CD4-positive, alpha-beta T cell treated with Interleukin-6 at 100 ng/mL for 8 hours (primary cell): Measurements from ENCODE around the gene KCNMA1.

ENCODE experiments used
- DNase-seq: peaks from one replicate; pipeline ENCODE4 v3.0.0-alpha.2; 2020; ENCODE audit warnings: mixed read lengths, low spot score

Gene KCNMA1

GRCh38 chr10:77152256-77152655 is 485.4 kb downstream of the KCNMA1 start:
- no peak for DNase-seq

DNA sequence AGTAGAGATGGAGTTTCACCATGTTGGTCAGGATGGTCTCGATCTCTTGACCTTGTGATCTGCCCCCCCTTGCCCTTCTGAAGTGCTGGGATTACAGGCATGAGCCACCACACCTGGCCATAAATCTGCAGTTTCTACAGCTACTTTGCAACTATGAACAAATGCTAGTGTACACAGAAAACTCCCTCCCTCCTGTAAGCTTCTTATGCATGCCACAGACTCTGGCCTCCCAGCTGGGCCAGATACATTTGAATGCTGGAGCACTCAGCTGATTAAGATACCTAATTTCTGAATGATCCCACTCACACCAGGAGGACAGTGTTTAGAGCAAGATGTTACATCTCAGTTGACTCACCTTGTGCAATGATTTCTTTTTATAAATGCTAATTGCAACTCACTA is 486.2 kb downstream of the KCNMA1 start:
- no peak for DNase-seq

- DNase-seq, result no peak
Observed at GRCh38 chr10:77149706-77150105, 487.9 kb downstream of the KCNMA1 start.

GRCh38 chr10:77149001-77149400 is 488.6 kb downstream of the KCNMA1 start:
- no peak for DNase-seq

DNA sequence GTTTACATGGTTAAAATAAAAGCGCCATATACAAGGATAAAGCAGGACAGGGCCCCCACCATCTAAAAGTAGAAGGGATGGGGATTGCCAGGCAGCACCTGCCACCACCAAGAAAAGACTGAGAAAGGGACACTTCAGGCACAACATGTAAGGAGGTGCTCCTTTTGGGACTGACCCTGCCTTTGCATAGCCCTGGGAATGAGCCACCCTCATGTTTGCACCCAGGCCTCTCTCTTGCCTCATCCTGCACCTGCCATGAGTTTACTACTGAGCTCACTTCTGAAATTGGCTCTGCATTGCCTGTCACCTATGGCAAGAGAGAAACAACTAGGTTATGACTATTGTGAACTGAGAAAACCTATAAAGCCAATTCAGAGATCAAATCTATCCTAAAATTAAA is 489.7 kb downstream of the KCNMA1 start:
- DNase-seq, result no peak

GRCh38 chr10:77146712-77147336 is 490.8 kb downstream of the KCNMA1 start:
- DNase-seq, result no peak

DNA sequence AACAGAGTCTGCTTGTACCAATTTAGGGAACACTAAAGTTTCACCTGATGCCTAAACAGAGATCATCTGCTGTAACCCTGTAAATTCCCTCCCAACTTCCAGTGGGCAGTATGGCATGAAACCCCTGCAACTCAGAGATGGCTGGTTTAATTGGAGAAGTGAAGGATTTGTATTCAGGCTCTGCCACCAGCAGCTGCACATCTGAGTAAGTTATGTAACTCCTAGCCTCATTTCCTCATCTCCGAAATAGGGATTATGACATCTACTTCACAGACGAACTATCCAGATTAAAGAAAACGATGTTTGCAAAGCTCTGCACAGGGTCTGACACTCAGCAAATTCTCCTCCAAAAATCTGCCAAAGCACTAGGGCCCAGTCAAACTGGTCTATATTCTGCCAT is 493.0 kb downstream of the KCNMA1 start:
- no peak for DNase-seq

DNA sequence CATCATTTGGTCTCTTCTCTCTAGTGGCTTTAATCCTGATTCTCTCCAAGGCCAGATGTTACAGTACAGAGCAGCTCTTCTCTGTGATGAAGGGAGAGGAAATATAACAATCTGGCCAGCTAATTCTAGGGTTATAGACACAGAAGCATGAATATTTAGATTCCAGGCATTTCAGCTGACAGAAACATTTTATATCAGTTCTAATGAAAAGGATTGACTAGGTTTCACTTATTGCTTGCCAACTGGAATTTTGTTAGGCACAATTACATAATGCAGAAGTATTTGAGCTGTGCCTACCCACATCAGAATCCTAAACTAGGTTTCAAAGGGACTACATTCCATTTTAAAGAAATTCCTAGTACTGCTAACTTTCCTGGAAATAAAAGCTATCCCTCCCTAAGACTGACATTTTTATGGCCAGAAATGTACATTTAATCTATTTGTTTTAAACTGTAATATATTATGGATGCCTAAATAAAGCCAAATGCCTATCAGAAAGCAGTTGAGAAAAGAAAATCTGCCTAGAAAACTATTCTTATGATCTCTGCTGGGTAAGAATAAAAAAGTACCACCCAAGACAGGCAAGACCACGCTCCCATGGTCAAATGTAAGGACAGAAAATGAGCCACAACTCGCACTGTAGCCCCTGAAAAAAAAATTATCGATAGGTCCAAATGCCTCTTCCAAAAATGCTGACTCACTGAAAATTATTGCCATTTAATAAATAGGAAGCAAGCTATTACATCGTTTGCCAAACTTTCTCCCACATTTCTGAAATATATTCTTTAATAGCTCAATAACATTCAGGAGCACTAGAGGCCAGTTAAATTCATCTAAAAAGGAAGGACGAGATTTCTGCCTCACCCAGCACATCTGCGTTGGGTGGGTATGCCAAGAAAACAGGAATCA is 498.1 kb downstream of the KCNMA1 start:
- no peak for DNase-seq

DNA sequence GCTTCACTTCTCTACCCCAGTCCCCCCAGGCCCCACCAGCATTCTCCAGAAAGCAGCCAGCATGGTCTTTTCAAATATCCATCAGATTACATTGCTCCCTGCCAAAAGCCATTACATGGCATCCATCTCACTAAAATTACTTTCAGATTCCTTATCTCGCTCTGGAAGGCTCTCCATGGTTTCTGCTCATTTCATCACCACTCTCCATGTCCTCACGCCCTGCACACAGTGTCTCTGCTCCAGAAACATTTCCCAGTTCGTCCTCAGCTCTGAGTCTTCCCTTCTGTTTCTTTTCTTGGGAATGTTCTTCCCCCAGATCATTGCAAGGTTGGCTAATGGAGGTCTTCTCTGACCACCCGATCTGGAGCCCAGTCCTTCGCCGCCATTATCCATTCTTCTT is 499.1 kb downstream of the KCNMA1 start:
- DNase-seq, result no peak

GRCh38 chr10:77135555-77135954 is 502.1 kb downstream of the KCNMA1 start:
- DNase-seq, result no peak

DNA sequence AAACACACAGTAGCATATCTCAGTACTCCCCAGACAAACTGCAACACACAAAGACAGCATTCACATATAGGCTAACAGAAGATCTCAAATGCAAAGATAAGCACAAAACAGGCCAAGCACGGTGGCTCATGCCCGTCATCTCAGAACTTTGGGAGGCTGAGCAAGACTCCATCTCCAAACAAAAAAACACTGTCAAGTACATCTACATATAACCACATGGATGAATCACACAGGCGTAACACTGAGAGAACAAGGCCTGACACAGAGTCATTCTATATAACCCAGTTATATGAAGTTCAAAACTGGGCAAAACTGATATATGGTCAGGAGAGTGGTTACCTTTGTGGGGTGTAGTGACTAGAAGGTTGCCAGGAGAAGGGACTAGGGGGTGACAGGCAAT is 506.4 kb downstream of the KCNMA1 start:
- DNase-seq, result no peak

DNA sequence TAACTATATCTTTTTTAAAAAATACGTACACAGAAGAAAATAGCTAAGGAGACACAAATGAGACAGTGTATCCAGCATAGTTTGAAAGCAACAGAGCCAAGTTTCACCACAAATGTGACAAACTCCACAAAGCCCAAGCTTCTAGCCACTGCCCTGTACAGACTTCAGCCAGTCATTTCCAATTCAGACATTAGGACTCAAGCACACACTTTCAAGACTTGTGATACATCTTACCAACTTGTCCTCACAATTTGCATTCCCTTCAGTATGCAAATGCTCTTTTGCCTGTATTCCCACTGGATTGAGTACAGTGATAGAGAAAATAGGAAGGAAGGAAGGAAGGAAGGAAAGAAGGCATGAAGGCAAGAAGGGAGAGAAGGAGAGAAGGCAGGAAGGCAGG is 510.4 kb downstream of the KCNMA1 start:
- no peak for DNase-seq

DNA sequence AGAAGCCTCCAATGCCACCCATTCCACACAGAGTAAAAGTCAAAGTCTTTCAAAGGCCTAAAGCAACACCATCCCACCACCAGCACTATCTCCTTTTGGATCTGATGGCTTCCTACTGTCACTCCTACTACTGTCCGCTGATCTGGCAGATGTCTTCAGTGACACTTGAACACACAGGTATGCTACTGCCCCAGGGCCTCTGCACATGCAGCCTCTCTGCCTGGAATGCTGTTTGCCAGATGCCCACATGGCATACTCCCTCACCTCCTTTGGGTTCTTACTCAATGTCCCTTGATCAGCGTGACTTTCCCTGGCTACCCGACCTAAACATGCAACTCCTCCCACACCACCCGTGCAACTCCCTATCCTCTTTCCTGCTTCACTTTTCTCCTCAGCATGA is 512.4 kb downstream of the KCNMA1 start:
- DNase-seq, result no peak

DNA sequence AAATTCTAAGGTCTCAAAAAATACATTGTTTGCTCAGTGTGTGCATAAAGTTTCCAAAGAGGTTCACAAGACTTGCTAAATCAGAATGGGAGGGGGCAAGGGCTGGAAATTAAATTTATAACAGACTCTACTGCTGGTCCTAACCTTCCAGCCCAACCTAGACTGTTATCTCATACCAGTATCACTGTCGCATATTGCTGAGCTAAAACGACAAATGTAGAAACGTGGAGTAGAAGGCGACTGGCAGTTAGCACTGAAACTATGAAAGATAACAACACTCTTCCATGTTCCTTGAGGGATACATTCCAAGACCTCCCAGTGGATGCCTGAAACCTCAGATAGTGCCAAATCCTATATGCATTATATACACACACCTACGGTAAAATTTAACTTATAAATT is 514.3 kb downstream of the KCNMA1 start:
- no peak for DNase-seq

DNA sequence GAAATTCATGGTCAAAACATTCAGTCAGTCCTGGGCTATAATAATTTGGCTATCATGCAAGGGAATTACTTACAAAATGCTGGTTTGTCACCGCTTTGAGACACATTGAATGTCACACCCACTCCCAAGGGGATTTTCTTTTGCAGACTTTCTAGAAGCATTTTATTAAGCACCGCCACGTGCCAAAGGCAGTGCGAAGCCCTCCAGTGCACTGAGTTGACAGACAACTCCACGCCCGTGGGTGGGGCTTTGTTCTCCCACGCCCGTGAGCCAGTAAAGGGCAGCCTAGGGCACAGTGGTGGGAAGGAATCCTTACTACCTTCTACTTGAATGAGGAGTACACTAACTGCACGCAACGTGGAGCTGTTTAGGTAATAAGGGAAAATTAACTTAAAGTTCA is 515.8 kb downstream of the KCNMA1 start:
- no peak for DNase-seq

- DNase-seq, result no peak
Observed at GRCh38 chr10:77120666-77121376, 516.8 kb downstream of the KCNMA1 start.

- DNase-seq, result no peak
Observed at GRCh38 chr10:77120012-77120411, 517.6 kb downstream of the KCNMA1 start.

DNA sequence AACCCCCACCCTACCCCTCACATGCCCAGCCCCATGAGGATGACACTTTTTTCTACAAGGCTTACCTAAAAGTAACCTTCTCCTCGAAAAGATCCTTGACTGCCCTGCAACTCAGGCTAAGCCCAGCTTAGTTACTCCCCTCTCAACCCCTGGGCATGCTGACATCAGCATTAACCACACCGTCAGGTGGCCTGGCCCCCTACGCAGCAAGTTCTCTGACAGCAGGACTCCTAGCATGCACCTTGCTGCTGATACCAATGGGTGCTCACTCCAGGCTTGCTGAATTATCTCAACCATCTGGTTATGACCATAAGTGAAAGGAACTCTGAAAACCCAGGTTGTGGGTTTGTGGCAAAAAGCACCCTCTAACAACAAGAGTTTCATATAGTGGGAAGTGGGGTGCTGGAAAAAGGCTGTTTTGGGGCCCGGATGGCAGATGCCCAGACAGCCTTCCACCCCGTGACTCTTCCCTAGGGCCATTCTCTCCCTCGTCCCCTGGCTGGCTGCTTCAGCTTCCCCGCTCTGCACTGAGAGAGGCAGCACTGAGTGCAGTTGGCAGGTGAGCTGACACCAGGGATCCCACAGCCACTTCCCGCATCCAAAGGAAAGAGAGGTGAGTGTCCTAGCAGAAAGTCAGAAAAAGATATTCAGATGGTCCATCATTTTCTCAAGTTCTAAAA is 518.9 kb downstream of the KCNMA1 start:
- DNase-seq, result no peak

- no peak for DNase-seq
Observed at GRCh38 chr10:77117501-77117900, 520.1 kb downstream of the KCNMA1 start.

DNA sequence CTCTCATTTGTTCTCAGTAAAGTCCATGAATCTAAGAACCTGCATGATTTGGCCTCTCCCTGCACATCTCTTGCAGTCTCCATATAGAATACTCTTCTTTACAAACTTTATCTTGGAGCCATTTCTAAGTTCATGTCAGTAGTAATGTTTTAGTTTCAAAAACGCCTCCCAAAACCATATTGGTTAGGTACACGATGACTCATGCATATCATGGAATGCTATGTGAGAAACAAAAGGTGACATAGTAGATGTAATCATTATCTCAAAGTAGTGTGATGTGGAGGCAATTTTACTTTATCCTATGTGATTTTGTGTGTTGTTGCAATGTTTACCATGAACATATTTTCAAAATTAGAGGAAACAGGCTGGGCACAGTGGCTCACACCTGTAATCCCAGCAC is 520.7 kb downstream of the KCNMA1 start:
- DNase-seq, result no peak

DNA sequence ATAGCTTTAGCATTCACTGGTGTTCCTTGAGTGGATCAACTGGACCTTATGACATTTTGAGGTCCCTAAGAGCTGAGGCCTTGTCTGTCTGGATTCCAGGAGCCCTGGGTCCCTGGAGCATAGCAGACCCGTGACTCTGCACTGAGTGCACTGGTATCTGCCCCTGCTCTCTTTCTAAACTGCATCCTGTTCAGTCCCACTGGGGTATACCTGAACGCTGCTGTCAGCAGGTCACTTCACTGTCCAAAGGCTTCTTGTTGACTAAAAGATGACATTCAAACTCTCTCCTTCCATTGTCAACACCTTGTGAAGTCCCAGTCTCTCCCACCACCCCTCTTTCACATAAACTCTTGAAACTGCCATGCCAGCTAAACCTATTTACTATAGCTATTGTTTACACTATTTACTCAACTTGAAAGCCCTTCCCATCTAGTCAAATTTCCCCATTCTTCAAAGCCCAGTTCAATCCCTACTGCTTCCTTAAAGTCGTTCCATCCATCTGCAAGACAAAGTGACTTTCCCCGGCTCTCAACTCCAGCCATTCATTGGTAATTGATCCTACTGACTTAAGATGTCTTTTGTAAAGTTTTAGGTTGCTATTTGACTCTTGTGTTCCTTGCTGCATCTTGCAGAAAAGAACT is 523.3 kb downstream of the KCNMA1 start:
- DNase-seq, result no peak
